ENCODE measurements around the gene FSCB. TPM values are rescaled to one million over a fixed set of nuclear protein-coding genes. Genes with fewer than 3 reads are reported as not detected.

FSCB gene
- total RNA-seq, 2 donors from 2014 or later, result not detected

DNA sequence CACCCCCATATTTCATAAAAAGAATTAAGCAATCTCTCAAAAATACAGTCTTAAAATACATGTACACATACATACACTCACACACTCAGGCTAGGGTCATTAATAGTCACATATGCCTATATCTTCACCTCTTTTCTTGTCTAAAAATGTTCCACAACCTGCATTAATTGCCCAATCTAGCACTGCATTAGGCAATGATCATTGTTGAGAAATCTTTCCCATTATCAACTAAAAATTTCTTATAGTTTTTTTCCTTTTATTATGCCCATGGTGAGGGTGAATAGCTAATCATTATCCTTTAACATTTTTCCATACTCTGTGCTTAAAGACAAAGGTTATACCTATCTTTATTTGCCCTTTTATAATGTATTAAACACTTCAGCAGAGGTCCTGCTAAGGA, 38.3 kb downstream of the FSCB start:
- Mint-ChIP-seq H3K9me3 (peaks cover 0 to 5% of the 10 kb centered on the region in 2 donors), H3K4me3 (no peak overlapping the region), H3K27ac (no peak overlapping the region), H3K27me3 (ENCODE audit: low read depth) (no peaks in the 10 kb centered on the region), H3K4me1 (ENCODE audit: low read depth) (no peaks in the 10 kb centered on the region), H3K36me3 (ENCODE audit: insufficient read depth in 2 of 2) (no peaks in the 10 kb centered on the region)
- ATAC-seq (replicated peaks in 1 of 2), result no peak
- DNase-seq, result no peak

DNA sequence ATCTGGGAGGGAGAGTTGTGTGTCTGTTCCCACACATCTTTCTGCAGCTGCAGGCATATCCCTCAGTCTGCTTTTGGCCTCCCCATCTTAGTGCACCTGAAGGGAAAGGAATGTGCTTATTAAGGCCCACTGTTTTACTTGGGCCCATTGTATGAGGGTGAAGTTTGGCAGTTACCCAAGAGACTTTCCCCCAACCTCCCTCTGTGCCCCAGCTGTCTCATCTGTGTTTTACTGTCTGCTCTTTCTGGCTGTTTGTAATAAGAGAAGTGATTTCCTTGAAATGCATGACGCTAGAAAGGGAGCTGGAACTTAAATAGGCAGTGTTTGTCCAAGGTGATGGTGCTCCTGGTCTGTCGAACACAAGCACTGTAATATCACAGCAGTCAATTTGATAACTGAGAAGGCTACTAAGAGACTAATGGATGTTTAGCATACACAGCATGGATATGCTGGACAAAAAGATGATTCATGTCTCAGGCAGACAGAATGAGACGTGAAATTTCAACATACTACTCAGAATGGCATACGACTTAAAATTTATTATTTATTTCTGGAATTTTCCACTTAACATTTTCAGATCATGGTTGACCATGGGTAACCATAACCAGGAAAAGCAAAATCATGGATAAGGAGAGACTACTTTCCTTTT, 43.6 kb downstream of the FSCB start:
- ATAC-seq (replicated peaks in 1 of 2), result no peak
- Mint-ChIP-seq H3K27ac (no peak overlapping the region), H3K9me3 (peaks cover 5 to 8% of the 10 kb centered on the region in 2 donors), H3K4me3 (no peak overlapping the region), H3K36me3 (ENCODE audit: insufficient read depth in 2 of 2) (no peaks in the 10 kb centered on the region), H3K4me1 (ENCODE audit: low read depth) (no peaks in the 10 kb centered on the region), H3K27me3 (ENCODE audit: low read depth) (no peaks in the 10 kb centered on the region)
- no peak for DNase-seq

DNA sequence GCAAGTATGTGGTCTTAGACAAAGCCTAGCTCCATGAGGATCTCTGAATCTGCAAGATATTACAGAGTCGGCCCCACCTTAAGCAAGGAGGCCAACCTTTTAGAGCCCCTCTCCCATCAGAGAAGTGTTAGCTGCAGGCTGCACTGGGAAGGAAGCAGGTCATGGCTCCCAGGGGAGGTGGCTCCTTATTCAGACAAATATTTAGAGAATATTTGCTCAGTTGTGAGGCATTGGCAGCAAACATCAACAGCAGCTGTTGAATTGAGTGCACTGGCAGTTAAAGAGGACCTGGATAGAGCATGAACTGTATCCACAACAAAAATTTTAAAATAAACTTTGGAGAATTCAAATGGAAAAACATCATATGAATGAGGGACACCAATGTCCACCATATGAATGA, 44.7 kb downstream of the FSCB start:
- H3K27me3 Mint-ChIP-seq (ENCODE audit: low read depth), result no peaks in the 10 kb centered on the region
- no peak overlapping the region for H3K27ac Mint-ChIP-seq
- ATAC-seq (replicated peaks in 1 of 2) (no peak), DNase-seq (no peak)
- no peaks in the 10 kb centered on the region for H3K36me3 Mint-ChIP-seq (ENCODE audit: insufficient read depth in 2 of 2)
- H3K9me3 Mint-ChIP-seq, result peaks cover 1 to 10% of the 10 kb centered on the region in 2 donors
- no peak overlapping the region for H3K4me3 Mint-ChIP-seq
- H3K4me1 Mint-ChIP-seq (ENCODE audit: low read depth), result no peaks in the 10 kb centered on the region

DNA sequence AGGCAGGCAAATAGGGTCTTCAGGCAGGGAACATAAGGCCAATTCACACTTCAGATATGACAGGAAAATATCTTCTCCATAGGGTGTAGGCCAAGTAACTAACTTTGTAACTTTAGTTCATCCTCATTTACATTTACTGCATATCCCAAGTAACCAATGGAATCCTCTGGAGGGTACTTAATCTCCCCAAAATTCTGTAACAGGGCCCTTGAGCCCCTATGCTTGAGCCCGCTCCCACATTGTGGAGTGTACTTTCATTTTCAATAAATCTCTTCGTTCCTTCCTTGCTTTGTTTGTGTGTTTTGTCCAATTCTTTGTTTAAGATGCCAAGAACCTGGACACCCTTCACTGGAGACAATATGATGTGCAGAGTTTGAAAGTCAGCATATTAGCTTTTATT, 45.3 kb downstream of the FSCB start:
- no peak for DNase-seq
- Mint-ChIP-seq H3K4me1 (ENCODE audit: low read depth) (no peaks in the 10 kb centered on the region), H3K4me3 (no peak overlapping the region), H3K9me3 (peaks cover 1 to 10% of the 10 kb centered on the region in 2 donors), H3K36me3 (ENCODE audit: insufficient read depth in 2 of 2) (no peaks in the 10 kb centered on the region), H3K27ac (no peak overlapping the region), H3K27me3 (ENCODE audit: low read depth) (no peaks in the 10 kb centered on the region)
- ATAC-seq (replicated peaks in 1 of 2), result no peak

Measured in activated T-cell treated with anti-CD3 and anti-CD28 coated beads, Interleukin-2, amount 50 U/mL, for 72 hours (primary cell).